Activated T-helper 1 cell treated with anti-CD3 and anti-CD28 coated beads, Interleukin-12 subunit alpha, Interleukin-12 subunit beta, Interleukin-2, Interleukin-4 antibody, amounts not matched to agents 30 ng/mL and 10 ng/mL and 1 ng/mL, durations not matched to agents 14 hours and 24 hours and 36 hours (primary cell): ENCODE results near the gene PWWP2B. TPM values are rescaled to one million over a fixed set of nuclear protein-coding genes. Genes with fewer than 3 reads are reported as not detected.

Experiments
- DNase-seq: peaks from one replicate; pipeline ENCODE4 v3.0.0; 2021; ENCODE audit warnings: low spot score
- H3K27ac Mint-ChIP-seq: one replicate; pipeline ENCODE4 v1.8.0; 2021; ENCODE audit warnings: mild to moderate bottlenecking, mixed read lengths
- H3K27me3 Mint-ChIP-seq: one replicate; pipeline ENCODE4 v1.8.0; 2022; ENCODE audit warnings: mild to moderate bottlenecking, moderate library complexity, mixed read lengths; ENCODE audit not compliant: insufficient read depth
- H3K36me3 Mint-ChIP-seq: one replicate; pipeline ENCODE4 v1.8.0; 2021; ENCODE audit warnings: low read depth, mixed read lengths
- H3K4me1 Mint-ChIP-seq: one replicate; pipeline ENCODE4 v1.8.0; 2021; ENCODE audit warnings: low read depth, mixed read lengths
- H3K4me3 Mint-ChIP-seq: one replicate; pipeline ENCODE4 v1.8.0; 2021; ENCODE audit warnings: mild to moderate bottlenecking, moderate library complexity, mixed read lengths
- H3K9me3 Mint-ChIP-seq: one replicate; pipeline ENCODE4 v1.8.0; 2021; ENCODE audit warnings: mixed read lengths
- intact Hi-C: fragments of 100-400 bp; cut with micrococcal nuclease; formaldehyde crosslinking; loops from one replicate; pipeline ENCODE4 v1.15.1; 2024
- total RNA-seq: library from RNA; stranded (reverse); gene quantifications from 2 replicates; pipeline ENCODE4 v1.2.3, GENCODE V29; 2022

Gene PWWP2B
- total RNA-seq, 1 donor from 2014 or later = 4.1 TPM

GRCh38 chr10:132466520-132467463 is 69.8 kb downstream of the PWWP2B start:
- peaks cover 8% of the 10 kb centered on the region for H3K4me1 Mint-ChIP-seq
- H3K9me3 Mint-ChIP-seq = no peaks in the 10 kb centered on the region
- no peak overlapping the region for H3K27ac Mint-ChIP-seq
- intact Hi-C loops = no loop called here
- peaks cover 6% of the 10 kb centered on the region for H3K27me3 Mint-ChIP-seq
- H3K36me3 Mint-ChIP-seq = no peaks in the 10 kb centered on the region
- no peak overlapping the region for H3K4me3 Mint-ChIP-seq
- no peak for DNase-seq

Other genes with a start within 250 kb of the PWWP2B start
- gene DPYSL4, start 210.3 kb upstream of the PWWP2B start, total RNA-seq = 24.1 and 24.7 TPM in 2 replicates
- gene STK32C, start 89.2 kb upstream of the PWWP2B start, total RNA-seq = 14.6 and 15.5 TPM in 2 replicates
- gene LRRC27, start 65.0 kb upstream of the PWWP2B start, total RNA-seq = 1.7 and 3.4 TPM in 2 replicates
- 11.1 and 13.4 TPM in 2 replicates for gene INPP5A, start 140.6 kb downstream of the PWWP2B start, total RNA-seq